Hematopoietic multipotent progenitor cell treated with erythropoietin and hydrocortisone succinate and interleukin-3 and kit ligand, for 8 days (in vitro differentiated cells): ENCODE data around the gene ESR2.
"Not testable (repeated sequence)": the region's sequence is repeated elsewhere in the genome, so short reads cannot be mapped to it uniquely, and the experiment has no call there.

ENCODE experiments used
- DNase-seq: peaks from one replicate; pipeline ENCODE4 v3.0.0-alpha.2; 2015

Gene ESR2

DNA sequence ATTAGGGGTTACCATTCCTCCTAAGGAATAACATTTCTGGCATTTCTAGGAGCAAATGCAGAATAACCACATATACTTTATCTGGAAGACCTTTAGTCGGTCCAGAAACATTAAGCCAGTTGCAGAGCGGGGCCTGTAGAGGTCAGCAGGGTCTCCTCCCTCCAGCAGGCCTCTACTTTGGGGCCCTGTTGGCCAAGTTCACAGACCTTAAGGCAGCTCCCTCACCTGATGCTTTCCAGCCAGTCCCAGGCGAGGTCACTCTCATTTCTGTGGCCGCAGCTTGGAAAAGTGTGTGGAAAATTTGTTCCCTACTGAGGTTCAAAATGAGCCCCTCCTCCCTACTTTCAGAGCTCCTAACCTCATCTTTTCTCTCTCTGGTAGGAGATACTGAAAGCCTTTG is 74.1 kb downstream of the ESR2 start:
- DNase-seq, result no peak

GRCh38 chr14:64218344-64219240 is 75.6 kb downstream of the ESR2 start:
- peak; percentile 18 for DNase-seq

DNA sequence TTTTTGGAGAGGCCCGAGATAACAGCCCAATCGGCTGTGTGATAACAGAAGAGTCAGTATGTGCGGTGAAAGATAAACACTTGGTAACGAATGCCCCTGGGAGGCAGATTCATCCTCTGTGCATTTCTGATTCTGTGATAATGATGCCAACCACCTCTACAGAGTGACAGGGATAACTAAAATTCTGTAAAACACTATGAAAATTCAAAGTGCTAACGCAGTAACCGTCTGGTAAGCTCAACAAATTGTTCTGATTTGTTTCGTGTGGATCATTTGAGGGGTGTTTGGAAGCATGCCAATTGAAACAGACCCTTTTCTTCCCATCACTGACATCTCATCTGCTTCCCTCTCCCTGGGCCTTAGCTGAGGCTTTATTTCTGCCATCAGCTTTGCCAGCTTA is 76.3 kb downstream of the ESR2 start:
- peak; percentile 43 for DNase-seq

DNA sequence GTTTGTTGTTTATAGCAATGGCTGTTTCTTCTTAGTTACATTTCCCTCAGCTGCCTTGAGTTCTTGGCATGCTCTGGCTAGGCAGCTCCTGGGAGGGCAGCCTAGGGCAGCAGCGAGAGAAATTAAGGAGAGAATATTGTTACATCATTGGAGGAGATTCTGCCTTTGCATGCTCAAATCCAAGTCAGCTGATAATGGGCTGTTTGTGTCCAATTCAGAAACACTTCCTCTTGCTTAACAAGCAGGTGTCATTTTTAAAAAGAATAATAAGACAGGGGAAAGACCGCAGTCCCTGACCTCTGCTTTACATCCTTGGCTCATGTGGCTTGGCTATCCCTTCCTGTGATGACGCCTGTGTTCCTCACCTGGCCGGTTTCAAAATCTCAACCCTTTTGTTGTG is 76.9 kb downstream of the ESR2 start:
- DNase-seq, result no peak

DNA sequence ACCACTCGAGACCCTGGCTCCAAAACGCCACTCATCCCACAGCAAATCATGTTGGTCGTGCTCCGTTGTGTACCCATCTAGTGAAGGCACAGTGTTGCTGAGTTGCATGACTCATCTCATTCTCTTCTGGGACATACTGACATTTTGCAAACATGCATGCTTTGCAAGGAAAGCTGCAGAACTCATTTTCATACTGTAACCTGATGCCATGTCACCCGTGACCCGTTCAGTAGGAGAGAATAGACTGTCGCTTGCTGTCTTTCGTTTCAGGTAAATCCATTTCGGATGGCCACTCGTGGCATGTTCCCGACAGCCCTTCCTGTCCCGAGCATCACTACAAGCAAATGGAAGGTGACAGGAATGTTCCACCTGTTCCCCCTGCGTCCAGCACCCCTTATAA is 78.2 kb downstream of the ESR2 start:
- no peak for DNase-seq

DNA sequence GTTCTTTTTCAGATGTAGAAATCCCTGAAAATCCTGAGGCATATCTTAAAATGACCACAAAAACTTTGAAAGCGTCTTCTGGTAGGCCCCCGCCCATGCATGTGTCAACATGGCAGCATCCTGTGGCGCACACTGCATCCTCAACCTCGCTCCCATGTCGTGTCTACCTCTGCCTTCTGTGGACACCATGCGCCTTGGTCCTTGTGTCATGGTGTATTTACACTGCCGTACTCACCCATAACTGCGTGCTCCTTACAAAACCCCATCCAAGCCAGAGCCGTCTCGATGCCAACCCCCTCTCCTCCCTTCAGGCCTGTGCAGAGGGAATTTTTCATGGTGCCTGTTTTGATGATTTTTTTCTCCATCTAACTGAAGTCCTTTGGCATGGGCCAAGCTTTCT is 78.9 kb downstream of the ESR2 start:
- no peak for DNase-seq

- DNase-seq, result no peak
Measured at GRCh38 chr14:64213853-64214570, 80.2 kb downstream of the ESR2 start.

- no peak for DNase-seq
Measured at GRCh38 chr14:64213086-64213485, 81.1 kb downstream of the ESR2 start.

DNA sequence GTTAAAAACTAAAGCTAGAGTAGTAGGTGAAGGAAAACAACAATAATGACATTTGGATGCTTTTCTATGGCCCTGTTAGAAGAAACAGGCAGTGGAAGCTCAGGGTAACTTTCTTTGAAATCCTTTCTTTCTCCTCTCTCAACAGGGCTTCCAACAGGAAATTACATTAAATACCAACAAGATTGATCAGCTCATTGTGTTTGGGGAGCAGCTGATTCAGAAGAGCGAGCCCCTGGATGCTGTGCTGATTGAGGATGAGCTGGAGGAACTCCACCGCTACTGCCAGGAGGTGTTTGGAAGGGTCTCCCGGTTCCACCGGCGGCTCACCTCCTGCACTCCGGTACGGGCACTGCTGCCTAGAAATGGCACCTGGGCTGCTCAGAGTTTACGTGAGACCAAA is 81.5 kb downstream of the ESR2 start:
- DNase-seq, result no peak

GRCh38 chr14:64210912-64211311 is 83.3 kb downstream of the ESR2 start:
- not testable (repeated sequence) for DNase-seq

GRCh38 chr14:64210216-64210615 is 84.0 kb downstream of the ESR2 start:
- DNase-seq, result no peak

GRCh38 chr14:64209444-64210131 is 84.6 kb downstream of the ESR2 start:
- no peak for DNase-seq

GRCh38 chr14:64208981-64209380 is 85.2 kb downstream of the ESR2 start:
- no peak for DNase-seq

GRCh38 chr14:64208261-64208660 is 85.9 kb downstream of the ESR2 start:
- no peak for DNase-seq

DNA sequence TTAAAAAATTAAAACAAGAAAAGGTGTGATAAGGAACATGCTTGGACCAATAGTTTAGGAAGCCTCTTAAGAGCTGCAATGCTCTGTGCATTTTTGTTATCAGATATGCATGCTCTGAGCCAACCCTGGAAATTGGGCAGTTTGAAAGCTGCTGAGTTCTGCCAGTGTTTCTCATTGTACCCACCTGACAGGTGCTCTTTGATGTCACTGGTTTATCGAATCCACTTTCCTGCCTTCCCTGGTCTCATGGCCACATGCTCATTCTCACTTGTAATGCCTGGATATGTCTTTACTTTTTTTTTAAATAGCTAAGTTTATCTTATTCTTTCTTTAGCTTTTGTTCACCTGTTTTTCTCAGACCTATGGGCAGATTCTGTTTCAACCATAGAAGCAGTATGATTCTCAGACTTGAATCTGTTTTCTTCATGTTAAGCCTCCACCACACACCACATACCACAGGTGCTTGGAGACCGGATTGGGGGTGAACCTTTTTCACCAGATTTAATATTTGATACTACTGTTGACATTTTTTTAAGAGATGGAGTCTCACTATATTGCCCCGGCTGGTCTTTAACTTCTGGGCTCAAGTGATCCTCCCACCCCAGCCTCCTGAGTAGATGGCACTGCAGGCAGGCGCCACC is 90.7 kb downstream of the ESR2 start:
- no peak for DNase-seq

DNA sequence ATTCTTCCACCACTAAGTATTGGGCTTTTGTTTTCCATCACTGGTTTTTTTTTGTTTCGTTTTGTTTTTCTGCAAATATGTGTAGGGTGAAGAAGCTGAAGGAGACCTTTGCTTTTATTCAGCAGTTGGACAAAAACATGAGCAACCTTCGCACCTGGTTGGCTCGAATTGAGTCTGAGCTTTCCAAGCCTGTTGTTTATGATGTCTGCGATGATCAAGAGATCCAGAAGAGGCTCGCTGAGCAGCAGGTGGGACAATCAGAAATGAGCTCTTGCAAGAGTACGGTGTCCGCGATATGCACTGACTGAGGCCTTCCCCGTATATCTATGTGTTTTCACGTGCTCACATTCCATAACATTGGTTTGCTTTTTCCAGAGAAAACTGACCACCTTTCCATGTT is 91.5 kb downstream of the ESR2 start:
- no peak for DNase-seq

DNA sequence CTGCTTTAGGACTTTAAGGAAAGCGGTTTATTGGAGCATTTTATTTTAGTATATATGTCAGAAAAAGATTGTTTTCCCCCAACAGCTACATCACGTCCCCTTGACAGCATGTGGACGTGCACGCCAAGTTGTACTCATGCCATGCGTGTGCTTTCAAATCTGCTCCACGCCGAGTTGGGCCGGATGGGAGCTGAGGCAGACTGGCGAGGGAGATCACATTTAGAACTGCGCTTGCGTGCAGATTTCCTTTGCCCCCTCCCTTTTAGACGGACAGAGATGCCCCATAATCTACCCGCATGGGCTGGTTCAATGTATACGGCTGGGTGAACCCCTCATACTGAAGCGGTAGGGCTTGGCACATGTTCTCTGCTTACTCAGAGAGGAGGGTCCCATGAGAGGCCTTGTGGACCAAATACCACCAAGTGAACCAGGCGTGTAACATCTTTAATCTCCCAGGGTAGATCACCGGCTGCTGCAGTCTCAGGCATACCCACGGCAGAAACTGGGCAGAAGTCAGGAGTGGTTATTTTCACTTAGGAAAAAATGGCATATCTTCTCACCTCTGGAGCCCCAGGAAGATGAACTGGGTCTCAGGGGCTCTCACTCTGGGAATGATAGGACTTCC is 92.1 kb downstream of the ESR2 start:
- no peak for DNase-seq

GRCh38 chr14:64201296-64201695 is 92.9 kb downstream of the ESR2 start:
- DNase-seq, result no peak

- no peak for DNase-seq
Measured at GRCh38 chr14:64200170-64200569, 94.0 kb downstream of the ESR2 start.

- no peak for DNase-seq
Measured at GRCh38 chr14:64198486-64198885, 95.7 kb downstream of the ESR2 start.

GRCh38 chr14:64197996-64198395 is 96.2 kb downstream of the ESR2 start:
- no peak for DNase-seq

DNA sequence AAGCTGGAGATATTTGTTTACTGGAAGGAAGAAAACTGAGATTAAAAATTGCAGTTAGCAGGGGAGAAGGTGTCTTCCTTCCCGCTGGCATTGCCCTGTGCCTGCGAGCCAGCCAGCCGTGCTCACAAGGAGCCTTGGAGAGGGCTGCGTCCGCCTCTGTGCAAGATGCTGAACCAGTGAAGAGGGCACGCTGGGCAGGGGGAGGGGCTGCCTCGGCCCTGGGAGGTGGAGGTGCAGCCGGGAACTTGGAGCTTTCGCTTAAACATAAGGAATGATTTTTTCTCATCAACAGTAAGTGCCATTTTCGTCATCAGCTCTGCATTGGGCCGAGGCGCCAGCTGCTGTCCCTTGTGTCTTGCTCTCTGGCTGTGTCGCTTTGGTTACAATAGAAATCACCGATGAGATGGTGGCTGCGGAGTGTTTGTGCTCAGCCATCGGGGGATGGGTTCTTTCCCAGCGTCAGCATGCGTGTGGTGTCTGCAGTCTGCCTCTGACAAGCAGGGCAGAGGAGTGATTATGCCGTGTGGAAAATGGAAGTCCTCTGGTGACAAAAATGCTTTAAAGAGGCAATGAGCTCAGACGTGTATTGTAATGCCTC is 97.3 kb downstream of the ESR2 start:
- no peak for DNase-seq
